Activated CD8-positive, alpha-beta memory T cell treated with anti-CD3 and anti-CD28 coated beads for 4 hours (primary cell): ENCODE results near the gene GPR63.
"Not testable (repeated sequence)": the region's sequence is repeated elsewhere in the genome, so short reads cannot be mapped to it uniquely, and the experiment has no call there.

Source experiments
- DNase-seq, 2 donors: peaks; one replicate each; pipeline ENCODE4 v3.0.0-alpha.2; 2020; ENCODE audit warnings: low read depth in 2 of 2

Gene GPR63

GRCh38 chr6:96837081-96837971 is at the start of gene GPR63:
Gene GPR63, minus strand, starts transcription at chr6:96837477. Its CDS starts 37,746 bp downstream, at chr6:96799731.
- peak; percentile 5 to 19 for DNase-seq

DNA sequence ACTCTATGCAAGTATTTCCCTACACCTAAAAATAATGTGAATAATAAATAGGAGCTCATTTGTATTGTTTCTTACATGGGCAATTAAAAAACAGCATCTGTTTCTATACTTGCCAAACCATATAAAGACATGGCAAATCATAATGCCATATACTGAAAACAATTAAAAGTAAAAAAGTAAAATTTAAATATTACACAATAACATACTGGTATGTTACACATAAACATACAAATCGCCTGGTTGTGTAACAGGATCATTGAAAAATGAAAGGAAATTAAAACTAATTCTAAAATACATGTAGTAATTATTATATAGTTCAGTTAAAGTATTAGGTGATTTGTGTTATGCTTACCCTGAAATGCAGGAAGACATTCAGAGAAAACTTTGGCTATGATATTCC is 49.2 kb upstream of the GPR63 start:
- DNase-seq, result no peak

DNA sequence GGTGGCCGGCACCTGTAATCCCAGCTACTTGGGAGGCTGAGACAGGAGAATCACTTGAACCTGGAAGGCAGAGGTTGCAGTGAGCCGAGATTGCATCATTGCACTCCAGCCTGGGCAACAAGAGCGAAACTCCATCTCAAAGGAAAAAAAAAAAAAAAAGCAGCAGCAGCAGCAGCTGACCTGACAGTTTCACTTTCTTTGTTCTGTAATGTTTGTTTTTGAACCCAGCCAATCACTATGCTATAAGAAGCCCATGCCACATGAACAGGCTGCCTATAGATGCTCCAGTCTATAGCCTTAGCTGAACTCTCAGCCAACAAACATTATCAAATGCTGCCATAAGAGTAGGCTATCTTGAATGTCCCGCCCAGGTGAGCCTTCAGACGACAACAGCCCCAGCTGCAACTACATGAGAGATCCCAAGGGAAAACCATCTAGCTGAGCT is 47.9 kb upstream of the GPR63 start:
- not testable (repeated sequence) for DNase-seq

GRCh38 chr6:96878143-96878542 is 40.9 kb upstream of the GPR63 start:
- no peak for DNase-seq

DNA sequence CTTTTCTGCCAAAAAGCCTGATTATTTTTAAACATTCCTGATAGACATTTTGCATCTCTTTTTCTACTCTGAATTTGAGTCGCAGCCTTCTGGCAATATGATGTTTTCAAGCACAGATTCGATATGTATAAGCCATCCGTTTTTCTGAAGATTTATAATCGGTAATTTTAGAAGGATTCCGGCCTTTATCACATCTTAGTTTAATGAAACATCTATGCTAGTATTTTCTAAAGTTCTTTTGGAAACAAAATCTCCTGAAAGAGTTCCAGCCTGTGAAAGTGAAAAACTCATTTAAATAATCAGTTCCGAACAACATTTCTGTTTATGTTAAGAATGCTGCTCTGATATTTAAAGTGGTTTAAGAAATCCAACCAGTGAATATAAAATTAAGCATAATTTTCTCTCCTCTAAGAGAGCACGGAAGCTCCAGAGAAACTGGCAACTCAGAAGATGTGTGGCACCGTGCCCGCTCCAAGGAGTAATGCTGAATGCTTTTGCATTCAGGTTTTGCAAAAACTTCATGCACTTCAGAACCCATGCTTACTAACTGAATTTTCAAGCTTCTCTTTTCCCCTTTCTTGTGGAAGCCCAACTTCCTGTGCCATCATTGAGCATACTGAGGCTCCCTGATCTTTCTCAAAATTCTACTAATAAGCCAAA is 39.7 kb upstream of the GPR63 start:
- DNase-seq, result no peak

DNA sequence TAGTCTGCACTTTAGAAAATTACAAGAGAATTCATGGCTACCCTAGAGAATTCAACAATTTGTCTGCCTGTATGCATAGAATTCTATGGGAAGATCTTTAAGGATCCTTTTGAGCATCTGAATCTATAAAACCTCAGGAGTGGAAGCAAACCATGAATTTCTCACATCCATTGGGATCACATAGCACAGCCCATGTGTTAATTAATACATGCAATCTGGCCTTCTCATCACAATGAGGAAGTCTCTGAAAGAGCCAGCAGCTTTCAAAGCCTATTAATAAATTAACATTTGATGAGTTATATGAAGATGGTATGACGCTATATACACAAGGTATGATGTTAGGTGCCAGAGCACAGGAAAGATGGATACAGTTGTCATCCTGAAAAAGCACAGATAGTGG is 35.7 kb upstream of the GPR63 start:
- no peak for DNase-seq

GRCh38 chr6:96865055-96865405 is 27.8 kb upstream of the GPR63 start:
- no peak for DNase-seq

DNA sequence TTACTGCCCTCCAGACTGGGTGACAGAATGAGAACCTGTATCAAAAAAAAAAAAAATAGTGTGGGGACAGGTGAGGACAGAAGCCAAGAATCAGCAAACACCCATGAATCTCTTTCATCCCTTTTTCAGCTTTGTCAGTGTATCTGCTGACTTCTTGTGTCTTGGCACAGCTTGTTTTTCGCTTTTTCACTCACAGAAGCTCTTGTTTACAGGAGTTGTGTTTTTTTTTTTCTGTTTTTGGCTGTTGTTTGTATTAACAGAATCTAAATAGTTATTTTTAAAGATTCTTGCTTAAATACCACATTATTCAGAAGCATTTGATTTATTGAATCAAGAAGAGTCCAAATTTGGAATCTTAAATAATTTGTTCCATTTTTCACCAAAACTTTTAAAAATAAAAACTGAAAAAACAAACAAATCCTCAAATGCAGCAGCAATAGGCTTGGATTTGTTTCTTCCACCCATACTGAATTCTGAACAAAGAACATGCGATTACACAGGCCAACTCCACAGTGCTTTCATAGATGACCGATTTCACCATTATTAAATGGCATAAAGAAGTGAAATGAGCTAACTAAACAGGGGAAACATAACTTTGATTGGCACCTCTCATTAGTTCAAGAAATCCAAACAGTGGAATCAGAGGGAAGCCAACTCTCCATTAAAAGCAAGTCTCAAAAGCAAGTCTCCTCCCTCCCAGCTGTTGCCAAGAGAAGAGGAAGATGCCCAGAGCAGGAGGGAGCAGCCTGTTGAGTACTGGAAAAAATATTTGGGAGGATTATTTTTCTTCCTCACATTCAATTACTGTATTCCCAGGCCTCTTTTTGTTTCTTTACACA is 27.2 kb upstream of the GPR63 start:
- no peak for DNase-seq

GRCh38 chr6:96862560-96862959 is 25.3 kb upstream of the GPR63 start:
- DNase-seq, result no peak

DNA sequence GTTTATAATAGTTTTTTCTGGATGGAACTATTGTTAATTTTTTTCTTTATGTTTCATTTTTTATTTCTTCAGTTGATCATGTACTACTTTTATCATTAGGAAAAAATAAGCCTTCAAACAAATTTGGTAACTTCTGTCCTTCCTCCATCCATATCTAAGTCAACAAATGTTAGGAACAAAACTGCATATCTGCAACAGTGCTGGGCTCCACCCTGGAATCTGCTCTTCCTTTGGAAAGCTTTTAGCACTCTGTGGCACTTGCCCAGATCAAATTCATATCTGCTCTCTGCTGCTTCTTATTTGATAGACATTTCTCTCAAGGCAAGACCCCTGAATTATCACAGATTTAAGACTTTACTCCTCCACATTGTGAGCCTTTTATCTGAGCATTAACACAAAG is 24.3 kb upstream of the GPR63 start:
- no peak for DNase-seq

DNA sequence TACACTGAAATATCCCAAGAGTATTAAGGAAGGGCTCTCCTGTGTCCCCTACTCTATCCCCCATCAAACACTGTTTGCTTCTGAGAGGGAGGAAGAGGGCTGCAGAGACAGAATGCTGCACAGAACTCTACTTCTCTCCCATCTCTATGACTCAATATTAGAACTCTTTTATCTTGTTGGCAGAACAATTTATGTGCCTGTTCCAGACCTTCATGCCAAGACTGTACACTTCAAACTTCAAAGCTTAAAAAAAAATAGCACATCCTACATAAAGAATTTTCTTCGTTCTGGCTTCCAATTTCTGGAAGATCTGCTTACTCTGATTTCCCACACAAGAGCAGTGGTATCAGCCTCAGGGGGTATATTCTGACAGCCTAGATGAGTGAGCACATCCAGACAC is 19.6 kb upstream of the GPR63 start:
- DNase-seq, result no peak

DNA sequence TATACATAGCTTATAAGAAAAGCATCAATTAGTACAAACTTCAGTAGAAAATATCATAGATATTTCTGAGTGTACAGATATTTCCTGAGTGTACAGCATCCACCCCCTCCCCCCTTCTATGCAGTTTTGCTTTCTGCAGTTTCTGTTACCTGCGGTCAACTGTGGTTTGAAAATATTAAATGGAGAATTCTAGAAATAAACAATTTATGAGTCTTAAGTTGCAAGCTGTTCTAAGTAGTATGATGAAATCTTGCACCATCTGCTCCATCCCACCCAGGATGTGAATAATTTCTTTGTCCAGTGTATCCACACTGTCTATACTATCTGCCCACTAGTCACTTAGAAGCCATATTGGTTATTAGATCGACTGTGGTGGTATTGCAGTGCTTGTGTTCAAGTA is 15.8 kb upstream of the GPR63 start:
- no peak for DNase-seq

DNA sequence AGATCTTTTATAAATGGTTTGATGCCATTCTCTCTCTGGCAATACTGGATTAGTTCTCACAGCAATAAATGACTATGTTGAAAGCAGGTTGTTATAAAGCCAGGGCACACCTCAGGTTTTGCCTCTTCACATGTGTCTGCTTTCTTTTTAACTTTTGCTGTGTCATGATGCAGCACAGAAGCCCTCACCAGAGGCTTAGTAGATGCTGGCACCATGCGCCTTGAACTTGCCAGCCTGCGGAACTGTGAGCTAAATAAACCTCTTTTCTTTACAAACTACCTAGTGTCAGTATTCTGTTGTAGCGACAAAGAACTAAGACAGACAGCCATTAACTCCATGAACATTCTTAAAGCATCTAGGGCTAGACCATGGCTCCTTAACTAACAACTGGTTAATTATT is 15.3 kb upstream of the GPR63 start:
- no peak for DNase-seq

DNA sequence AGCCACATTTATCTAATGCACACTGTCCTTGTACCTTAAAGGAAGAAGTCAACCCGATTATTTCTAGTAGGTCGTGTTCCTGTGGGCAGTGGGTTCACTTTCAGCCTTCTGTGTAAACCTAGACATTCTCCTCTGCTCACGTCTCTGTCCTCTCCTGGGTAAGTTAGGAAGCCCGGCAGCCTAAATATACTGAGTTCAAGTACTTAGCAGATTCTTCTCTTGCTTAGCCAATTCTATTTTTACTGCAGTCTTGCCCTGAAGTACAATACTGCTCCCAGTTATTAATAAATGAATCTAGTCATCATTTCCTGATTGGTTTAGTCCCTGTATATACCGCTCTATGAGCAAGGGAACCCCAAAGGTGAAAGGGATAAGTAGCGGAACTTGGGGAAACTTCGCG is 14.6 kb upstream of the GPR63 start:
- DNase-seq, result no peak

DNA sequence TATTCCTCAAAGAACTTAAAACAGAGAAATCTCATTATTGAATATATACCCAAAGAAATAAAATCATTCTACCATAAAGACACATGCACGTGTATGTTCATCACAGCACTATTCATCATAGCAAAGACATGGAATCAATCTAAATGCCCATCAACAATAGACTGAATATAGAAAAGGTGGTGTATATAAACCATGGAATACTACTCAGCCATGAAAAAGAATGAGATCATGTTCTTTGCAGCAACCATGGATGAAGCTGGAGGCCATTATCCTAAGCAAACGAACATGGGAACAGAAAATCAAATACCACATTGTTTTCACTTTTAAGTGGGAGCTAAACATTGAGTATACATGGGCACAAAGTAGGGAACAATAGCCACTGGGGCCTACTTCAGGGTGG is 12.3 kb upstream of the GPR63 start:
- DNase-seq, result no peak

DNA sequence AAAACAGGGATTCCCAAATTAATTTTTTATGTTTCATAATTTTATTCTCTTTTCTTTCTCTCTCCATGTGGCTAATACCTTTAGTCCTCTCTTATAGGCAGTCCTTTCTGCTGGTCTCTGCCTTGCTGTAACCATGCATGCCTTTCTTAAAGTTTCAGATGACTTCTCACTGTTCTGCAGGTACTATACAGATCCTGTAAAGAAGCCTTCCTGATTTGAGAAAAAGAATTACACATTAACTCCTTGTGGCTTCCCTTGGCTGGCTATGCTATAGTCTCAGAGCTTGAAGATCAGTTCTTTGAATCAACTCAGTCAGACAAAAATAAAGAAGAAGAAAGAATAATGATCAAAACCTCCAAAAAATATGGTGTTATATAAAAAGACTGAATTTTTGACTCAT is 7.3 kb upstream of the GPR63 start:
- DNase-seq, result no peak

DNA sequence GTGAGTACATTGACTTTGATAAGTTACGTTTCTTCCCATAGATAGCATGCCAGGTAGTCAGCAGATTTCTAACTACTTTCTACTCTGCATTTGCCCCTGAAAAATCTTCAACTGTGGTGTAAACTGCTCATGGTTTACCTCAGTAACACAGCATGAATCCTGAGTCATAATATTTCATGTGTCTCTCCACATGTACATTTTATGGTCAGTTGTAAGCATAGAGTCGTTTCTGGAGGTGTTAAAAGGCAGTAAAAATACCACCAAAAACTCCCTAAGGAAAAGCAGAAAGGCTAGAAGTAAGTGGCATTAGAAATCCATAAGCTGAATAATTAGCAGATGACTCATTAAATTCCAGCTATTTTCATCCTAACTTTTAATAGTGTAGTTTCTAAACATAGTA is 4.1 kb upstream of the GPR63 start:
- no peak for DNase-seq

DNA sequence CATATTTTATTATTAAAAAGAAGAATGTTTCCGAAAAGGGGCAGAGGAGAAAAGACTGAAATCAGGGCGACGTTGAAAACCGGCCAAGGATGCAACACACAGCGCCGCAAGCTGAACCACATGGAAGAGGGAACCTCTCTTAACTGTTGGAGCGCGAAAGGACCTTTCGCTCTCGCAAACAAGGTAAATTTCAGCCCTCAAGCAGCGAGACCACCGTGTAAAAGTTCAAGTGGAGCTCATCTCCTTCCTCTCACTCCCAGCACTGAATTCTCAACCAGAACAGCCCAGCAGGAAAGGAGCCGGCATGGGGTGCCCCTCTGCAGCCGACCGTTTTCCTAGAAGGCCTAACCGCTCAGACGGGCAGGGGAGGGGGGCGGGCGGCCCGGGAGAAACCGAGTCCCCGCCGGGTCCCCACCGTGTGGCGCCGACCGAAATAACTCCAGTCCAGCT is 621 bp downstream of the GPR63 start:
- no peak for DNase-seq

DNA sequence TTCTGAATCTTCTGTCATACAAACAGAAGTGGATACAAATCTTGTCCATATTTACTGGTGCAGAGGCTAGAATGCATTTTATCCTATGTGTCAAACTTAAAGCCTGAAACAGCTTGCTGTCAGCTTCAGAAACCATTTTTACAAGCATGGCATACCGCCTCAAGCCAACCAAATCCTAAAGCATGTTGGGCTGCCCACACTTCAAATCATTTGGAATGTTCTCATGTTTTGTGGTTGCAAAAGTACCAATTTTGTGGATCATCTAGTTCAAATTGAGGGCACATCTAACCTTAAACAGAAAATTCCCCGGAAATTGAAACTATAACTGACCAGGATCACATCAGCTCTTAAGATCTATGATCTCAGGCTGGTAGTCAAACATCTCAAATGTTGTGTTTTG is 3.2 kb downstream of the GPR63 start:
- DNase-seq, result no peak

DNA sequence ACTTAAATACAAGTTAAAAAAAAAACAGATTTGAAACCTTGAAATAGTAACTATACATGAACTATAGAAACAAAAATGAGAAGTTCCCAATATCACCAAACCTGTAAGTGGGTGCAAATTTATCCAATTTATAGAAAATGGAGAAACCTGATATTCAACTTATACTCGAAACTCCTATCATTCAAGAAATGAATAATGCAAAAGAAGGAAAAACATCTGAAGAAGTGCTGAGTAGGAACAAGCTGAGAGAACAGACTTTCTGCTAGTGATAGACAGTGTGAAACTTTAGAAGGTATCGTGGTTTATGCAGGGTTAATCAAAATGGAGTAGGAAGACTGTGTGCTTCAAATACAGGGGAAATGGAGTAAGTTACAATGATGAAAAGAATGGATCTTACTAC is 4.5 kb downstream of the GPR63 start:
- no peak for DNase-seq

- no peak for DNase-seq
Observed at GRCh38 chr6:96826865-96827264, 10.4 kb downstream of the GPR63 start.

GRCh38 chr6:96823743-96824142 is 13.5 kb downstream of the GPR63 start:
- no peak for DNase-seq
